AG09319 (cell line): ENCODE measurements around the gene EZR.

ENCODE experiments used
- DNase-seq: peaks from one replicate; pipeline ENCODE4 v3.0.0-alpha.2; 2010; ENCODE audit warnings: low read depth; ENCODE audit errors: extremely low read depth
- TF ChIP-seq, protein P1 (sequence below): IDR thresholded peaks from 2 replicates; pipeline ENCODE4 v1.5.1; 2011; ENCODE audit warnings: low read depth, mild to moderate bottlenecking, inconsistent platforms, low read length, moderate library complexity

The EZR gene

DNA sequence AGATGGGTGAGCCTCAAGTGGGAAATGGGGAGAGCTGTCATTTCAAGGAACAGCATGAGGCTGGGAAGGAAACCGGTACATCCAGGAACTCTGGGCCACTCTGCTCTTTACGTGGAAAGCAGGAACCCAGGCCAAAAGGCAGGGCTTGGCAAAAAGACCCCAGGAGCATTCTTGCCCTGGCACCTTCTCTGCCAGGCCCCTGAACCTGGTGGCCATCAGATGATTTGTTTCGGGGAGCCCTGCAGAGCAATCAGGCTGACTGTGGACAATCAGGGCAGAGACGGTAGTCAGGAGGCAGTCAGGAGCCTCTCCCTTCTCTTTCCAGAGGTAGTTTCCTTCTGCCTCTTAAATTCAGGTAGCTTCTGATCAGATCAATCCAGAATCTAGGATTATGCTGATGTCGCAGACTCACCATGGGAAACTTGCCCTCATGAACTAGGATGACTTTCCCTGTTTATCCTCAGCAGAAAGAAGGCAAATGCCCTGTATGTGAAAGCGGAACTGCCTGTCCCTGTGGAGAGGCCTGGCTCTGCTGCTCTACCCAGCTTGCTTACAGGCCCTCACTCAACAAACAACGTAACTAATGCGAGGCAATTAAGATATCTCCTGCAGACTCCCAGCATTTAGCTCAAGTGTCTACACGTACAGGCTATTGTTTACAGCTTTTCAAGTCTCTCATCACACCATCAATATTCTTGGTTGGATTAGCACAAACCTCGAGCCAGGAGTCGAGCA lies 36.6 kb downstream of the EZR start:
- no peak for DNase-seq
- TF ChIP-seq, protein P1, sequence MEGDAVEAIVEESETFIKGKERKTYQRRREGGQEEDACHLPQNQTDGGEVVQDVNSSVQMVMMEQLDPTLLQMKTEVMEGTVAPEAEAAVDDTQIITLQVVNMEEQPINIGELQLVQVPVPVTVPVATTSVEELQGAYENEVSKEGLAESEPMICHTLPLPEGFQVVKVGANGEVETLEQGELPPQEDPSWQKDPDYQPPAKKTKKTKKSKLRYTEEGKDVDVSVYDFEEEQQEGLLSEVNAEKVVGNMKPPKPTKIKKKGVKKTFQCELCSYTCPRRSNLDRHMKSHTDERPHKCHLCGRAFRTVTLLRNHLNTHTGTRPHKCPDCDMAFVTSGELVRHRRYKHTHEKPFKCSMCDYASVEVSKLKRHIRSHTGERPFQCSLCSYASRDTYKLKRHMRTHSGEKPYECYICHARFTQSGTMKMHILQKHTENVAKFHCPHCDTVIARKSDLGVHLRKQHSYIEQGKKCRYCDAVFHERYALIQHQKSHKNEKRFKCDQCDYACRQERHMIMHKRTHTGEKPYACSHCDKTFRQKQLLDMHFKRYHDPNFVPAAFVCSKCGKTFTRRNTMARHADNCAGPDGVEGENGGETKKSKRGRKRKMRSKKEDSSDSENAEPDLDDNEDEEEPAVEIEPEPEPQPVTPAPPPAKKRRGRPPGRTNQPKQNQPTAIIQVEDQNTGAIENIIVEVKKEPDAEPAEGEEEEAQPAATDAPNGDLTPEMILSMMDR: no peak

DNA sequence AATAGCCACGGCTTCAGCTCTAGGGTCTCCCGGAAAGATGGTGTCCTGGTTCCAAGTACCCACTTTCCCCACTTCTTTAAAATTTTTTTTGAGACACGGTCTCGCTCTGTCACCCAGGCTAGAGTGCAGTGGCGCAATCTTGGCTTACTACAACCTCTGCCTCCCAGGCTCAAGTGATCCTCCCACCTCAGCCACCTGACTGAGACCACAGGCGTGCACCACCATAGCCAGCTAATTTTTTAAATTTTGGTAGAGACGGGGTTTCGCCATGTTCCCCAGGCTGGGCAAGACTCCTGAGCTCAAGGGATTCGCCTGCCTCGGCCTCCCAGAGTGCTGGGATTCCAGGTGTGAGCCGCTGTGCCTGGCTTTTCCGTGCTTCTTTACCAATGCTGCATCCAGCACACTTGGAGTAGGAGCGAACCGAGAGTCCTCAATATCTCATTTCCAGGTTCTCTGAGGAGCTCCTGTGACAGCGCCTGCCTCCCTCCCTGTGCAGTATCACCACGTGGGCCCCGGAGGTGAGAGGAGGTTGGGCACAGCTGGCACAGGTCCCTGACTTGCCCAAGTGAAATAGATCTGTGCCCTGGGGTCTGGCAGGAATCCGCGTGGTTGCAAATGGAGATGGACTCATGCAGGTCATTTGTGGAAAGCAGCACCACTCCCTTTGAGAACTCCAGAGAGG lies 37.3 kb downstream of the EZR start:
- TF ChIP-seq, protein P1: no peak
- no peak for DNase-seq

DNA sequence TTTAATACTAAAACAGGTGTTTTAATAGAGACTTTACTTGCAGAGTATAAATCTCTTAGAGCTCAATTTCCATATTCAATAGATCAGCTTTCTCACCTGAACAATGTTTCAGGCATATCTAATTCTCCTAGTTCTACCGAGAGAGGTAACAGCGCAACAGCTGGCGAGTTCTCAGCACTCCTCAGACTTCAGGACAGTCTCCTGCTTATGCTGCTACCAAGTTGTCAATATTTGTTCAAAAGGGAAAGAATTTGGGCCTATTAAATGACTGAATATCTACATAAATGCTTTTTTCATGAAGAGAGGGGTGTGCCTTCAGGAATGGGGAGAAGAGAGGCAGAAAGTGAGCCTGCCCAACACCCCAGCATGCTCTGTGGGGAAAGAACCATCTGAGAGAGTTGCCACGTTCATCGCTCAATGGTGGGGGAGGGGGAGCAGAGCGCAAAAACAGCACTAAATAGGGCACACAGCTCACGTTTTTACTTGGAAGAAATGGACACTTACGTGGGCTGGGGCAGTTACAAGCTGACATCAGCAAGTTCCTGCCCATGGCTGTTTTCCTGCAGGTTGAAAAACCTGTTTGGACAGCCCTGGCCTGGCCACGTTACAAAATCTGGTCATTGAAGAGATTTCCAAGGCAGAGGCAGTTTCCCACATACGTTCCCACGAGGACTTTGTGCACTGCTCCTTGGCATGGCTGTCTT lies 38.0 kb downstream of the EZR start:
- TF ChIP-seq, protein P1: no peak
- DNase-seq: no peak

DNA sequence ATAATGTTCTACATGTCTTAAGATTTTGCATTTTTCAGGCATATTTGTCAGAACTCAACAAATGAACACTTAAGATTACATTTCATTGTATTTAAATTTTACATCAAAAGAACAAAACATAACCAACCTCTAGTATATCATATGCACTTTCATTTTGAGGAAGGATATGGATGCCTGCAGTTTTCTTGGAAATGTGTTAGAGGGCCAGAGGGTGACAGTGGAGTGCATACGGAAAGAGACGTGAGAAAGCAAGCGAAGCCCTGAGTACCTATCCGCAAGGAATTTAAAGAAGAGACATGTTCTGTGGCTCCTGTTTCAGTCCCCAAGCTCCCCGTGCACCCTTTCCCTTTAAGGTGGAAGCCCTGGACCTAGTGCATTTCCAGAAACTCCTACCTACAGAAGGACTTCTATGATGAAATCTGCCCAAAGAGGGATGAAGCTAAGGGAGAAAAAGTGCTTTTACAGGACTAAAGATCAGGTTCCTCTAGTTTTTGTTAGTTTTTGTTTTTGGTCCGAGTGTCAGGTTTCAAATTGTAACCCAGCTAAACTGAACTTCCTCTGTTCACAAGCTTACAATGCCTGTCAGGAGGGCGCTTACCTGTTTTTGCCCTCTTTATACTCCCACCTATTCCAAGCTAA lies 38.8 kb downstream of the EZR start:
- DNase-seq: no peak
- TF ChIP-seq, protein P1: no peak

DNA sequence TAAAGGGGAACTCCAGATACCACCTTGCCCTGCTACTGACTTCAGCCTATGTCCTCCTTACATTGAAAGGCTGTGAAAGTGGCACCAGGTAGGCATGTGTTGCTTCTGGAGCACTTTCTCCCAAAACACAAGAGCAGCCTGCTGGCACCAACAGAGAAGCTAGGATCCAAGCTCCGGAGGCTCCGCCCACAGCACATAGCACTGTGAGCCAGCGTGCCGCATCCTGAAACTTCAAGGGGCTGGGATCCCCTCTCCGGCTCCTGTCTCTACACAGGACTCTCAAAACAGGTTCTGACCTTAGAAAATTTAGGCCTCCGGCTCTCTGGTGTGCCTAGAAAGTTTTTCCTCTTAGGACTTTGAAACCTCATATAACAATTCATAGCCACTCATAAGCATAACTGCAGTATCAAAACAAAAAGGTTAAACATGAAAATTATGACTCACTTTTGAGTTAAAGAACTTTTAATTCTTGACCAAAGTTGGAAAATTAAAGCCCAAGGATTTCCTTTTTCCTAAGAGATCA lies 41.1 kb downstream of the EZR start:
- TF ChIP-seq, protein P1: no peak

DNA sequence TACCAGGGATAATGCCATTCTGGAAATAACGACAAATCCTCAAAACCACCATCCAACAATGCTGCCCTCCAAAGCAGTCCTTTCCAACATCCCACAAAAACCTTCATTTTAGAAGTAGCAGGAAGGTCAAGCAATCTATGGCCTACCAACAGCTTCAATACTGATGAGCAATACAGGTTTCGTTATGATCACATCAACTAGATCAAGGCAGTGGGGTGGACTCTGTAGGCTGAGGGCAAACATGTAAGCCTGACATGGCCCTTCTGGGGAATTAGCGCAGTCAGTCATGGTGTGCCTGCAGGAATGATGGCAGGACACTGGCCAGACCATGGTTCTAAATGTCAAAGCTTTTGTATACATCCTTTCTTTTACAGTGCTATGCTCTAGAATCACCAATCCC lies 41.7 kb downstream of the EZR start:
- DNase-seq: no peak
- TF ChIP-seq, protein P1: no peak

More for the DNA sequence above, 41.1 kb downstream of the EZR start:
- no peak for DNase-seq
